Fibroblast of lung (primary cell): Measurements from ENCODE around the gene IGHMBP2. TPM values are rescaled to one million over a fixed set of nuclear protein-coding genes. Genes with fewer than 3 reads are reported as not detected.

Experiments used
- DNase-seq, 2 donors: peaks; one replicate each; pipeline versions ENCODE4 v3.0.0 to v3.0.0-alpha.2; 2010; ENCODE audit warnings: low read depth in 2 of 2
- H2AFZ ChIP-seq: 2 replicates; pipeline ENCODE4 v1.5.1; 2012; ENCODE audit warnings: low read length, control low read depth, inconsistent platforms
- H3K27ac ChIP-seq: 2 replicates; pipeline ENCODE4 v1.5.1; 2011; ENCODE audit warnings: low read length, control low read depth; ENCODE audit not compliant: insufficient read depth
- H3K27me3 ChIP-seq: 2 replicates; pipeline ENCODE4 v1.5.1; 2011; ENCODE audit warnings: mild to moderate bottlenecking, low read length; ENCODE audit not compliant: control insufficient read depth, insufficient read depth
- H3K36me3 ChIP-seq: 2 replicates; pipeline ENCODE4 v1.5.1; 2011; ENCODE audit warnings: low read length; ENCODE audit not compliant: control insufficient read depth, insufficient read depth
- H3K4me1 ChIP-seq: 2 replicates; pipeline ENCODE4 v1.5.1; 2011; ENCODE audit warnings: low read length; ENCODE audit not compliant: control insufficient read depth, insufficient read depth; ENCODE audit errors: extremely low read depth
- H3K4me2 ChIP-seq: 2 replicates; pipeline ENCODE4 v1.5.1; 2011; ENCODE audit warnings: low read length, control low read depth; ENCODE audit not compliant: insufficient read depth; ENCODE audit errors: extremely low read depth
- H3K4me3 ChIP-seq, 4 experiments: fragments of 200-600 bp in 1 of 4; sonication (generic) in 1 of 4; replicated peaks in 1 of 4; 2 replicates each; pipeline ENCODE4 v1.5.1; 2011 to 2016; ENCODE audit warnings: low read length in 4 of 4, low read depth in 3 of 4, mild to moderate bottlenecking in 3 of 4, control low read depth in 2 of 4, inconsistent platforms in 1 of 4, mixed read lengths in 1 of 4; ENCODE audit not compliant: insufficient read depth in 1 of 4; ENCODE audit errors: control extremely low read depth in 1 of 4
- H3K79me2 ChIP-seq: 2 replicates; pipeline ENCODE4 v1.5.1; 2012; ENCODE audit warnings: mild to moderate bottlenecking, low read length, inconsistent platforms; ENCODE audit not compliant: control insufficient read depth, insufficient read depth
- H3K9ac ChIP-seq: 2 replicates; pipeline ENCODE4 v1.5.1; 2011; ENCODE audit warnings: mild to moderate bottlenecking, low read length, control low read depth; ENCODE audit not compliant: insufficient read depth
- H3K9me3 ChIP-seq: 2 replicates; pipeline ENCODE4 v1.5.1; 2012; ENCODE audit warnings: low read depth, low read length; ENCODE audit not compliant: control insufficient read depth, insufficient read depth
- H4K20me1 ChIP-seq: 2 replicates; pipeline ENCODE4 v1.5.1; 2011; ENCODE audit warnings: low read length; ENCODE audit not compliant: control insufficient read depth, insufficient read depth; ENCODE audit errors: extremely low read depth
- CTCF ChIP-seq, 2 donors: IDR thresholded peaks in 1 of 2; conservative IDR thresholded peaks in 1 of 2; 1 replicate in 1 of 2; 2 replicates in 1 of 2; pipeline ENCODE4 v1.5.1; 2011 to 2012; ENCODE audit warnings: low read length in 2 of 2, control low read depth in 1 of 2, inconsistent platforms in 1 of 2, low read depth in 1 of 2, mild to moderate bottlenecking in 1 of 2
- EZH2 ChIP-seq: IDR thresholded peaks from 2 replicates; pipeline ENCODE4 v1.5.1; 2012; ENCODE audit warnings: low read length, control low read depth, mild to moderate bottlenecking; ENCODE audit errors: missing control alignments
- polyA plus RNA-seq, 2 donors: library from polyadenylated mRNA; depleted of rRNA in 1 of 2; stranded (reverse) in 1 of 2; unstranded in 1 of 2; fragments of >200 nt; gene quantifications; 2 replicates each; pipeline ENCODE4 v1.2.1, GENCODE V29; 2011 to 2012; ENCODE audit warnings: missing spikeins in 1 of 2
- total RNA-seq: library from RNA; depleted of rRNA; stranded (reverse); fragments of >200 nt; gene quantifications from 2 replicates; pipeline ENCODE4 v1.2.1, GENCODE V29; 2014

The IGHMBP2 gene
- total and polyA plus RNA-seq, 2 donors (not counting 1 experiment from before 2014, with no cell fraction given), result 5.2 to 8.6 TPM

- Histone ChIP-seq H3K27ac (no peak overlapping the region), H3K4me3 (no peak overlapping the region), H3K9ac (no peak overlapping the region), H3K79me2 (no peaks in the 10 kb centered on the region), H3K4me1 (no peaks in the 10 kb centered on the region), H3K9me3 (no peaks in the 10 kb centered on the region), H3K36me3 (no peaks in the 10 kb centered on the region), H4K20me1 (no peaks in the 10 kb centered on the region), H3K27me3 (peaks cover 15% of the 10 kb centered on the region), H2AFZ (no peak overlapping the region), H3K4me2 (no peak overlapping the region)
- no peak for TF ChIP-seq EZH2
- no peak for TF ChIP-seq CTCF (conservative IDR thresholded peaks at IDR 0.05 in 1 of 2, IDR thresholded peaks at IDR 0.05 in 1 of 2; ENCODE audit: low read depth in 1 of 2, low read length in 2 of 2)
- DNase-seq, result no peak
Measured at GRCh38 chr11:68965901-68966853, 62.5 kb downstream of the IGHMBP2 start.

GRCh38 chr11:68966894-68967780 lies 63.4 kb downstream of the IGHMBP2 start:
- Histone ChIP-seq H4K20me1 (no peaks in the 10 kb centered on the region), H3K4me3 (no peak overlapping the region), H3K27ac (no peak overlapping the region), H3K4me2 (no peak overlapping the region), H3K27me3 (peaks cover 17% of the 10 kb centered on the region), H3K36me3 (no peaks in the 10 kb centered on the region), H3K9me3 (no peaks in the 10 kb centered on the region), H3K79me2 (no peaks in the 10 kb centered on the region), H3K4me1 (no peaks in the 10 kb centered on the region), H2AFZ (no peak overlapping the region), H3K9ac (no peak overlapping the region)
- TF ChIP-seq EZH2, result no peak
- no peak for TF ChIP-seq CTCF (conservative IDR thresholded peaks at IDR 0.05 in 1 of 2, IDR thresholded peaks at IDR 0.05 in 1 of 2; ENCODE audit: low read depth in 1 of 2, low read length in 2 of 2)
- no peak for DNase-seq
